SK-N-SH (cell line): Measurements from ENCODE around the gene EGFLAM. TPM values are rescaled to one million over a fixed set of nuclear protein-coding genes. Genes with fewer than 3 reads are reported as not detected.

Experiments used
- CTCF ChIA-PET: fragments of 300-600, 350-600 bp; formaldehyde crosslinking; extraction: SDS; loops from one replicate; lab custom pipeline; 2021; lab: Yijun Ruan, JAX
- POLR2A ChIA-PET: fragments of 350-600 bp; sonication (Branson Sonifier 250); formaldehyde crosslinking; extraction: SDS; loops from one replicate; lab custom pipeline; 2020; ENCODE audit warnings: antibody characterized with exemption, inconsistent platforms; lab: Yijun Ruan, JAX
- DNase-seq: peaks from one replicate; pipeline ENCODE4 v3.0.0; 2012
- H2AFZ ChIP-seq: fragments of 200-600 bp; sonication (generic); 2 replicates; pipeline ENCODE4 v1.8.1; 2016; ENCODE audit warnings: antibody characterized with exemption, mild to moderate bottlenecking, low read depth
- H3F3A ChIP-seq: fragments of 200-600 bp; sonication (generic); replicated peaks from 2 replicates; pipeline ENCODE3; 2016; ENCODE audit warnings: antibody characterized with exemption, mild to moderate bottlenecking; ENCODE audit not compliant: insufficient read depth
- H3K27ac ChIP-seq, 2 experiments: fragments of 200-500 bp in 1 of 2; fragments of 200-600 bp in 1 of 2; sonication (Bioruptor generic) in 1 of 2; sonication (generic), shearing (Covaris generic) in 1 of 2; 2 replicates each; pipeline versions ENCODE4 v1.5.1 to v1.6.1; 2014 to 2016; ENCODE audit warnings: low read depth in 2 of 2, inconsistent platforms in 1 of 2, low read length in 1 of 2, mild to moderate bottlenecking in 1 of 2, mixed read lengths in 1 of 2
- H3K27me3 ChIP-seq: fragments of 200-600 bp; sonication (generic), shearing (Covaris generic); 2 replicates; pipeline ENCODE4 v1.6.1; 2016; ENCODE audit warnings: mixed run types; ENCODE audit not compliant: insufficient read depth
- H3K36me3 ChIP-seq, 2 experiments: fragments of 200-500 bp in 1 of 2; fragments of 200-600 bp in 1 of 2; sonication (Bioruptor generic) in 1 of 2; sonication (generic) in 1 of 2; replicated peaks in 1 of 2; 2 replicates each; pipeline versions ENCODE3 to v1.5.1; 2014 to 2016; ENCODE audit warnings: low read length in 1 of 2, mild to moderate bottlenecking in 1 of 2; ENCODE audit not compliant: insufficient read depth in 2 of 2, control insufficient read depth in 1 of 2
- H3K4me1 ChIP-seq, 2 experiments: fragments of 200-500 bp in 1 of 2; fragments of 200-600 bp in 1 of 2; sonication (Bioruptor generic) in 1 of 2; sonication (generic), shearing (Covaris generic) in 1 of 2; 2 replicates each; pipeline versions ENCODE4 v1.5.1 to v1.6.1; 2014 to 2016; ENCODE audit warnings: low read depth in 1 of 2, low read length in 1 of 2, mixed run types in 1 of 2; ENCODE audit not compliant: insufficient read depth in 2 of 2, control insufficient read depth in 1 of 2
- H3K4me2 ChIP-seq: fragments of 200-600 bp; sonication (generic), shearing (Covaris generic); 2 replicates; pipeline ENCODE4 v1.6.1; 2017; ENCODE audit warnings: mixed run types
- H3K4me3 ChIP-seq, 2 experiments: fragments of 200-500 bp in 1 of 2; fragments of 200-600 bp in 1 of 2; sonication (Bioruptor generic) in 1 of 2; sonication (generic), shearing (Covaris generic) in 1 of 2; 2 replicates each; pipeline versions ENCODE4 v1.5.1 to v1.8.1; 2014 to 2016; ENCODE audit warnings: low read depth in 2 of 2, inconsistent platforms in 1 of 2, low read length in 1 of 2, mild to moderate bottlenecking in 1 of 2, mixed read lengths in 1 of 2, moderate library complexity in 1 of 2
- H3K79me2 ChIP-seq: fragments of 200-600 bp; sonication (generic); 2 replicates; pipeline ENCODE4 v1.8.1; 2017; ENCODE audit warnings: mild to moderate bottlenecking; ENCODE audit not compliant: insufficient read depth
- H3K9ac ChIP-seq: fragments of 200-600 bp; sonication (generic); 2 replicates; pipeline ENCODE4 v1.6.1; 2017; ENCODE audit warnings: mixed run types
- H3K9me2 ChIP-seq: fragments of 200-600 bp; sonication (generic); 2 replicates; pipeline ENCODE4 v1.6.1; 2017; ENCODE audit warnings: mixed run types
- H3K9me3 ChIP-seq: fragments of 200-600 bp; sonication (generic); 2 replicates; pipeline ENCODE4 v1.6.1; 2017; ENCODE audit warnings: mixed run types, mild to moderate bottlenecking, moderate library complexity
- H4K20me1 ChIP-seq: fragments of 200-600 bp; sonication (generic); 2 replicates; pipeline ENCODE4 v1.6.1; 2017; ENCODE audit warnings: mild to moderate bottlenecking, mixed run types; ENCODE audit not compliant: insufficient read depth
- CHD2 ChIP-seq: fragments of 150-350 bp; IDR thresholded peaks from 2 replicates; pipeline ENCODE4 v1.6.1; 2018; ENCODE audit warnings: low read length; ENCODE audit not compliant: partially characterized antibody
- CTCF ChIP-seq: fragments of 200-600 bp; sonication (generic); IDR thresholded peaks from 2 replicates; pipeline ENCODE4 v1.6.1; 2017; ENCODE audit warnings: antibody characterized with exemption, mild to moderate bottlenecking, moderate library complexity
- EZH2phosphoT487 ChIP-seq: fragments of 200-600 bp; sonication (generic); IDR thresholded peaks from 2 replicates; pipeline ENCODE4 v1.6.1; 2017; ENCODE audit warnings: low read depth, mixed run types, mild to moderate bottlenecking, antibody characterized with exemption, moderate library complexity, borderline replicate concordance
- FOXJ3 ChIP-seq: sonication (generic); formaldehyde crosslinking; IDR thresholded peaks from 2 replicates; pipeline ENCODE4 v1.5.1; 2020; ENCODE audit warnings: mild to moderate bottlenecking, missing genetic modification reagents
- GABPA ChIP-seq: IDR thresholded peaks from 2 replicates; pipeline ENCODE4 v1.4.0; 2012; ENCODE audit warnings: low read depth, mild to moderate bottlenecking
- GATA2 ChIP-seq: sonication (generic); formaldehyde crosslinking; IDR thresholded peaks from 2 replicates; pipeline ENCODE4 v1.5.0; 2020; ENCODE audit warnings: mild to moderate bottlenecking, missing genetic modification reagents
- MEF2A ChIP-seq: IDR thresholded peaks from 2 replicates; pipeline ENCODE4 v1.4.0; 2012; ENCODE audit warnings: low read depth, borderline replicate concordance
- MXI1 ChIP-seq: IDR thresholded peaks from 2 replicates; pipeline ENCODE4 v1.6.1; 2012; ENCODE audit warnings: mild to moderate bottlenecking, low read depth, low read length, improper control_type of control experiment
- SMC3 ChIP-seq: IDR thresholded peaks from 2 replicates; pipeline ENCODE4 v1.6.1; 2012; ENCODE audit warnings: low read depth, low read length, improper control_type of control experiment
- TAF1 ChIP-seq: IDR thresholded peaks from 2 replicates; pipeline ENCODE4 v1.6.1; 2012; ENCODE audit warnings: low read depth, mild to moderate bottlenecking, low read length, moderate library complexity, borderline replicate concordance
- TEAD4 ChIP-seq: IDR thresholded peaks from 2 replicates; pipeline ENCODE4 v1.4.0; 2012; ENCODE audit warnings: mild to moderate bottlenecking, borderline replicate concordance; ENCODE audit not compliant: insufficient read depth
- USF1 ChIP-seq: IDR thresholded peaks from 2 replicates; pipeline ENCODE4 v1.4.0; 2012; ENCODE audit warnings: low read depth, borderline replicate concordance
- YY1 ChIP-seq: IDR thresholded peaks from 2 replicates; pipeline ENCODE4 v1.4.0; 2012; ENCODE audit warnings: low read depth, mild to moderate bottlenecking
- ZBTB33 ChIP-seq: IDR thresholded peaks from 2 replicates; pipeline ENCODE4 v1.4.0; 2012; ENCODE audit warnings: low read depth, borderline replicate concordance
- WGBS: methylation state at CpG from one replicate; pipeline ENCODE4 v1.1.6; 2017; ENCODE audit warnings: low lambda C conversion rate; 5-methylcytosine and 5-hydroxymethylcytosine counted together
- polyA plus RNA-seq, 3 experiments: library from polyadenylated mRNA; depleted of rRNA; stranded (reverse); fragments of >200 nt; gene quantifications; 2 replicates each; pipeline ENCODE4 v1.2.3, GENCODE V29; 2012
- TF ChIP-seq, protein P1 (sequence below): IDR thresholded peaks from 2 replicates; pipeline ENCODE4; 2012

EGFLAM gene
- polyA plus RNA-seq, 1 of the 3 experiments (the other 2 are of a cell fraction), result 0.05 TPM

DNA sequence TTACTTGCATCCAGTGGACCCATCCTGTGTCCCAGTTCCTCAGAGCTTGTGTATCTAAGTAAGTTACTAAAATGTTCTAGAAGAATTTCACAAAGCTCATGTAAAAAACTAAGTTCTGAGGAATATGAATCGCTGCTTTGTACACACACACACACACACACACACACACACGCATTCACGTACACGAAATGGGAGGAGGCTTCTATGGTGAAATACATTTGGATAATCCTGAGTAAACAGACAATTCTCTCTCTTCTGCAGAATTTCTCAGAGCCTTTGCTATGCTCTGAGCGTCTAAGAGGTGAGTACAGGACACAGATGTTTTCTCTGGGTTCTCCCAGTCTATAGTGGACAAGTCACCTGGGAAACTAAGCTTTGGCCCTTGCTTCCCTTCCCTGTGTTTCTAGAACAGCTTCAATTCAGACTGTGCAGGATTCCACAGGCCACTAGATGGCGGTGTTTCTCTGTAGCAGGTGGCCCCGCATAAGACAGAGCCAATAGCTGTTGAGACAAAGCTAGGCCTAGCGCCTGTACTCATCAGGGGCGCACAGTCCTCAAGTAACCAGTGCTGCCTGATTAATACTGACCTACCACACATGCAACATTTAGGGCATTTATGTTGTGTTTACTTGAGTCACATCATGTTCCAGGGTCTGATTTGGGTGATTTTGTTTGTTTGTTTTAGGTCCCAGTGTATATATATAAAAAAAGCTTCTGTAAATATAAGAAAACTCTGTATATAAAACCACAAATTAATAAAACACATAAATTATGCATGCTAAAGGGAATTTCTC is 183.3 kb downstream of the EGFLAM start (continued):
- TF ChIP-seq ZBTB33, result no peak
- no peak for TF ChIP-seq CHD2
- TF ChIP-seq USF1, result no peak
- TF ChIP-seq MEF2A, result no peak
- TF ChIP-seq TEAD4, result no peak
- TF ChIP-seq, protein P1, sequence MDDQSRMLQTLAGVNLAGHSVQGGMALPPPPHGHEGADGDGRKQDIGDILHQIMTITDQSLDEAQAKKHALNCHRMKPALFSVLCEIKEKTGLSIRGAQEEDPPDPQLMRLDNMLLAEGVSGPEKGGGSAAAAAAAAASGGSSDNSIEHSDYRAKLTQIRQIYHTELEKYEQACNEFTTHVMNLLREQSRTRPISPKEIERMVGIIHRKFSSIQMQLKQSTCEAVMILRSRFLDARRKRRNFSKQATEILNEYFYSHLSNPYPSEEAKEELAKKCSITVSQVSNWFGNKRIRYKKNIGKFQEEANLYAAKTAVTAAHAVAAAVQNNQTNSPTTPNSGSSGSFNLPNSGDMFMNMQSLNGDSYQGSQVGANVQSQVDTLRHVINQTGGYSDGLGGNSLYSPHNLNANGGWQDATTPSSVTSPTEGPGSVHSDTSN, result no peak
- TF ChIP-seq FOXJ3 (CRISPR knock-in tag), result no peak

DNA sequence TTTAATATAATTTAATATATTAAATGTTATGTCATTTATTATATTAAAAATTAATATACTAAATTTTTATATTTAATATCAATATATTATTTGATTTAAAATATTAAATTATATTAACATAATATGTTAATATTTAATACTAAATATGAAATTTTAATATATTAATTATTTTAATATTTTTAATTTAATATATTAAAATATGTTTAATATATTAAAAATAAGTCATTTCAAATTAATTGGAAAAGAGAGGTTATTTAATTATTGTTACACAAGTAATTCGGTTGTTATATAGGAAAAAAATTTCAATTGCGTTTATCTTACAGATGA is 183.9 kb downstream of the EGFLAM start:
- CTCF ChIA-PET, result interaction anchor here (0.5 to 5.7 kb wide), 126 partner anchors 10 to 721 kb away, joined by 3 to 338 read pairs (median 4); no protein-coding TSS in a partner anchor
- Histone ChIP-seq H3K36me3 (no peaks in the 10 kb centered on the region), H4K20me1 (no peaks in the 10 kb centered on the region), H3K4me3 (no peak overlapping the region), H3K4me1 (no peaks in the 10 kb centered on the region), H3K27ac (no peak overlapping the region), H3K9ac (no peak overlapping the region), H3K27me3 (no peaks in the 10 kb centered on the region), H3F3A (no peaks in the 10 kb centered on the region), H3K9me3 (no peaks in the 10 kb centered on the region), H3K79me2 (no peaks in the 10 kb centered on the region), H2AFZ (no peak overlapping the region), H3K9me2 (no peaks in the 10 kb centered on the region), H3K4me2 (no peak overlapping the region)
- POLR2A ChIA-PET, result interaction anchor here (0.7 kb wide), 1 partner anchor 368 kb away, joined by 3 read pairs; no protein-coding TSS in a partner anchor
- 79% methylated on average over 2 of the region's 2 CpGs for WGBS
- TF ChIP-seq GATA2 (no peak), GABPA (no peak), MXI1 (no peak), EZH2phosphoT487 (no peak), SMC3 (no peak), YY1 (no peak), TAF1 (no peak), CTCF (no peak)
- TF ChIP-seq, protein P1, result no peak
- no peak for DNase-seq
